Tibial nerve (tissue), 4 donors: ENCODE results near the gene PTPRM. TPM values are rescaled to one million over a fixed set of nuclear protein-coding genes. Genes with fewer than 3 reads are reported as not detected.
"Not testable (repeated sequence)": the region's sequence is repeated elsewhere in the genome, so short reads cannot be mapped to it uniquely, and the experiment has no call there.

Source experiments
- DNase-seq, 2 donors: peaks; one replicate each; pipeline ENCODE4 v3.0.0-alpha.2; 2019; ENCODE audit warnings: low spot score in 2 of 2
- H3K27ac ChIP-seq, 4 donors: fragments of 200-600 bp; sonication (generic) in 3 of 4; one replicate each; pipeline ENCODE4 v1.5.1; 2017 to 2019; ENCODE audit warnings: mild to moderate bottlenecking in 1 of 4
- H3K27me3 ChIP-seq, 2 donors: fragments of 200-600 bp; sonication (generic) in 1 of 2; one replicate each; pipeline versions ENCODE4 v1.5.1 to v1.6.0; 2017 to 2019
- H3K36me3 ChIP-seq, 3 donors: fragments of 200-600 bp; sonication (generic); one replicate each; pipeline ENCODE4 v1.5.1; 2018 to 2019
- H3K4me1 ChIP-seq, 4 donors: fragments of 200-600 bp; sonication (generic) in 3 of 4; one replicate each; pipeline ENCODE4 v1.5.1; 2017 to 2019
- H3K4me3 ChIP-seq, 4 donors: fragments of 200-600 bp; sonication (generic) in 3 of 4; one replicate each; pipeline ENCODE4 v1.5.1; 2017 to 2019; ENCODE audit warnings: mild to moderate bottlenecking in 1 of 4, moderate library complexity in 1 of 4
- H3K9me3 ChIP-seq, 4 donors: fragments of 200-600 bp; sonication (generic) in 3 of 4; one replicate each; pipeline ENCODE4 v1.5.1; 2017 to 2019
- CTCF ChIP-seq, 5 experiments: fragments of 200-600 bp in 3 of 5; fragments of 450-650 bp in 2 of 5; sonication (generic) in 3 of 5; IDR thresholded peaks; one replicate each; pipeline ENCODE4 v1.5.1; 2016 to 2019; ENCODE audit warnings: antibody characterized with exemption in 5 of 5, mild to moderate bottlenecking in 3 of 5, moderate library complexity in 2 of 5
- EP300 ChIP-seq, 2 donors: sonication (generic); formaldehyde crosslinking; IDR thresholded peaks; one replicate each; pipeline ENCODE4 v1.6.1; 2017; ENCODE audit warnings: antibody characterized with exemption in 2 of 2, mild to moderate bottlenecking in 1 of 2
- POLR2A ChIP-seq, 2 donors: fragments of 450-650 bp; IDR thresholded peaks; one replicate each; pipeline ENCODE4 v1.6.1; 2017; ENCODE audit warnings: antibody characterized with exemption in 2 of 2, mild to moderate bottlenecking in 2 of 2, moderate library complexity in 2 of 2
- WGBS, 2 donors: methylation state at CpG; one replicate each; pipeline ENCODE4 v1.1.5; 2018; 5-methylcytosine and 5-hydroxymethylcytosine counted together
- total RNA-seq, 4 donors: library from RNA; depleted of rRNA; stranded (reverse); fragments of >200 nt; gene quantifications; one replicate each; pipeline ENCODE4 v1.1.0, GENCODE V29; 2016

The PTPRM gene
- total RNA-seq, 4 donors from 2014 or later = 62.2 to 92.4 (median 80.7) TPM

GRCh38 chr18:8433323-8433722 is 866.2 kb downstream of the PTPRM start:
- WGBS, 2 donors = 82 to 90% methylated on average over 9 to 15 of the region's 15 CpGs
- no peak for DNase-seq
- no peaks in the 10 kb centered on the region for H3K27me3 ChIP-seq
- H3K27ac ChIP-seq = no peak overlapping the region
- no peaks in the 10 kb centered on the region for H3K4me1 ChIP-seq
- TF ChIP-seq CTCF (IDR thresholded peaks at IDR 0.05) = no peak
- no peak for TF ChIP-seq EP300 (IDR thresholded peaks at IDR 0.05)
- TF ChIP-seq POLR2A (IDR thresholded peaks at IDR 0.05) = no peak
- H3K9me3 ChIP-seq = no peaks in the 10 kb centered on the region
- H3K4me3 ChIP-seq = no peak overlapping the region
- no peaks in the 10 kb centered on the region for H3K36me3 ChIP-seq

- Histone ChIP-seq H3K9me3 (peaks cover 0 to 4% (median 0%) of the 10 kb centered on the region in 4 donors), H3K27ac (no peak overlapping the region), H3K4me3 (no peak overlapping the region), H3K4me1 (no peaks in the 10 kb centered on the region), H3K36me3 (no peaks in the 10 kb centered on the region), H3K27me3 (no peaks in the 10 kb centered on the region)
- DNase-seq = no peak
- WGBS, 2 donors = 83 to 84% methylated on average over 7 of the region's 7 CpGs
- TF ChIP-seq EP300 (IDR thresholded peaks at IDR 0.05) = no peak
These were observed 866.7 kb downstream of the PTPRM start for GRCh38 chr18:8433771-8434170.

- Histone ChIP-seq H3K4me1 (no peaks in the 10 kb centered on the region), H3K4me3 (no peak overlapping the region), H3K27me3 (no peaks in the 10 kb centered on the region)
These were observed 868.3 kb downstream of the PTPRM start for GRCh38 chr18:8435376-8435775.

GRCh38 chr18:8439055-8439454 is 871.9 kb downstream of the PTPRM start:
- H3K4me3 ChIP-seq = no peak overlapping the region
- 86 to 91% methylated on average over 5 of the region's 5 CpGs for WGBS, 2 donors
- H3K27ac ChIP-seq = no peak overlapping the region
- DNase-seq = no peak
- TF ChIP-seq CTCF (IDR thresholded peaks at IDR 0.05) (no peak), EP300 (IDR thresholded peaks at IDR 0.05) (no peak), POLR2A (IDR thresholded peaks at IDR 0.05) (no peak)
- H3K9me3 ChIP-seq = peaks cover 0 to 28% (median 0%) of the 10 kb centered on the region in 4 donors
- no peaks in the 10 kb centered on the region for H3K4me1 ChIP-seq
- no peaks in the 10 kb centered on the region for H3K27me3 ChIP-seq
- no peaks in the 10 kb centered on the region for H3K36me3 ChIP-seq

More at GRCh38 chr18:8435376-8435775, 868.3 kb downstream of the PTPRM start:
- WGBS, 2 donors = 68 to 72% methylated on average over 14 of the region's 14 CpGs
- H3K36me3 ChIP-seq = no peaks in the 10 kb centered on the region
- peaks cover 0 to 20% (median 0%) of the 10 kb centered on the region in 4 donors for H3K9me3 ChIP-seq
- no peak overlapping the region for H3K27ac ChIP-seq
- no peak for TF ChIP-seq POLR2A (IDR thresholded peaks at IDR 0.05)
- no peak for TF ChIP-seq CTCF (IDR thresholded peaks at IDR 0.05)
- no peak for TF ChIP-seq EP300 (IDR thresholded peaks at IDR 0.05)
- no peak for DNase-seq

- peaks cover 0 to 26% (median 0%) of the 10 kb centered on the region in 4 donors for H3K9me3 ChIP-seq
- H3K36me3 ChIP-seq = no peaks in the 10 kb centered on the region
- TF ChIP-seq POLR2A (IDR thresholded peaks at IDR 0.05) (no peak), EP300 (IDR thresholded peaks at IDR 0.05) (no peak), CTCF (IDR thresholded peaks at IDR 0.05) (no peak)
- whole genome bisulfite sequencing, 2 donors = 100% methylated on average over 1 of the region's 1 CpG
- no peak for DNase-seq
- H3K4me1 ChIP-seq = no peaks in the 10 kb centered on the region
- no peak overlapping the region for H3K4me3 ChIP-seq
- no peak overlapping the region for H3K27ac ChIP-seq
- no peaks in the 10 kb centered on the region for H3K27me3 ChIP-seq
These were observed 876.4 kb downstream of the PTPRM start for GRCh38 chr18:8443505-8443904.

- H3K36me3 ChIP-seq, H3K27ac ChIP-seq, H3K4me3 ChIP-seq, DNase-seq, H3K4me1 ChIP-seq, H3K9me3 ChIP-seq, H3K27me3 ChIP-seq: not testable (repeated sequence)
- WGBS, 2 donors = 70 to 73% methylated on average over 5 of the region's 5 CpGs
These were observed 879.8 kb downstream of the PTPRM start for GRCh38 chr18:8446936-8447335.
